HG03442 (cell line): Measurements from ENCODE around the gene TRAF5.
"Not testable (repeated sequence)": the region's sequence is repeated elsewhere in the genome, so short reads cannot be mapped to it uniquely, and the experiment has no call there.

Experiments
- ATAC-seq: cut with Tn5 transposase; IDR thresholded peaks from one replicate; pipeline ENCODE4 v1.9.1; 2021; ENCODE audit warnings: mild to moderate bottlenecking, moderate library complexity; ENCODE audit not compliant: unreplicated experiment

Gene TRAF5, protein sequence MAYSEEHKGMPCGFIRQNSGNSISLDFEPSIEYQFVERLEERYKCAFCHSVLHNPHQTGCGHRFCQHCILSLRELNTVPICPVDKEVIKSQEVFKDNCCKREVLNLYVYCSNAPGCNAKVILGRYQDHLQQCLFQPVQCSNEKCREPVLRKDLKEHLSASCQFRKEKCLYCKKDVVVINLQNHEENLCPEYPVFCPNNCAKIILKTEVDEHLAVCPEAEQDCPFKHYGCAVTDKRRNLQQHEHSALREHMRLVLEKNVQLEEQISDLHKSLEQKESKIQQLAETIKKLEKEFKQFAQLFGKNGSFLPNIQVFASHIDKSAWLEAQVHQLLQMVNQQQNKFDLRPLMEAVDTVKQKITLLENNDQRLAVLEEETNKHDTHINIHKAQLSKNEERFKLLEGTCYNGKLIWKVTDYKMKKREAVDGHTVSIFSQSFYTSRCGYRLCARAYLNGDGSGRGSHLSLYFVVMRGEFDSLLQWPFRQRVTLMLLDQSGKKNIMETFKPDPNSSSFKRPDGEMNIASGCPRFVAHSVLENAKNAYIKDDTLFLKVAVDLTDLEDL

DNA sequence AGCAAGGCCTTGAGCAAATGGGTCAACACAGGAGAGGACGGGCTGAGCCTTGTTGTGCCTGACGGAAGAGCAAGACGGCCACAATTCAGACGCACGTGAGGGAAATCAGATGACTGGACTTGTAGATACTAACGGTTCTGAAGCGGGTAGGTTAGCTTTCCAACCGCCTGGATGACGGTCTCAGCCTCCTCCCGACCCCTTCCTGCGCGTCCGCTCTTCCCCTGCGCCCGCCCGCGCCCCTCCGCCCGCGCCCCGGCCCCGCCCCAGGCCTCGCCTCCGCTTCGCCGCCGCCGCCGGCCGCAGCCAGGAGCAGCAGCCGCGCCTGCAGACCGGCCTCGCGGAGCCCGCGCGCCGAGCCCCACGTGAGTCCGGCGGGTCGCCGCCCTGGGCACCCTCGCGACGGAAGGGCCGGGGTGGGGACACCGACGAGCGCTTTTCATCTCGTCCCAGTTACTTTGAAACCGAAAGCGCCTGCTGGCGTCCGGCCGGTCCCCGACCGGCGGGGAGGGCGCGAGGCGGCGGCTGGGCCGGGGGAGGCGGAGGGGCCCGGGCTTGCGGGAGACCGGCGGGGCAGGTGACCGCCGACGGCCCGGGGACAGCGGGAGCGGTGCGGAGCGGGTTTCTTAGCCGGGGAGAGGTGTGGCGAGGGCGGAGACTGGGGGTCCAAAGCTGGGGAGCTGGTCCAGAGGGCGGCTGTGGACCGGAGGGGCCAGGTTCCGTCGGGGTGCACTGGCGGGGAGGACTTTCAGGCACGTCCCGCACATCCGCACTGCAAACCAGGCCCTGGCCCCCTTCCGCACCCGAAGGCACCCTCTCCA lies at the start of gene TRAF5:
TRAF5 (plus strand) TSS at position 306 of the 818 bp plus-strand sequence. CDS start 26,407 bp downstream, outside the sequence.
- peak; percentile 22 for ATAC-seq

DNA sequence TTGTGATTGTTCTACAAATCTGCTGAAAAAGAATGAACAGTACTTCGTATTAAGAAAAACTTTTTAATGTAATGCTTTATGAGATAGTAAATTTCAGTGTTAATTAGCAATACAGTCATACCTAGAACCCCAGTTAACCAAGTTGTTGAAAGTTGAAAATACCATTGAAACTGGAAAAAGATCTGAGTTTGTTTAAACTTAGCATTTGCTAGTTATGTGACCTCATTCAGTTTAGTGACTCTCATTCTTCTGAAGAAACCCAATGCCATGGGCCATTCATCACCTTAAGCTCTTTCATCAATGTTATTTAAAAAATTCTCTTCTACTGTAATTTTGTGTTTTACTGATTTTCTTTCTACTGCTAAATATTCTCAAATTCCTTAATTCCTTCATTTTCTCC lies 47.3 kb upstream of the TRAF5 start:
- no peak for ATAC-seq

DNA sequence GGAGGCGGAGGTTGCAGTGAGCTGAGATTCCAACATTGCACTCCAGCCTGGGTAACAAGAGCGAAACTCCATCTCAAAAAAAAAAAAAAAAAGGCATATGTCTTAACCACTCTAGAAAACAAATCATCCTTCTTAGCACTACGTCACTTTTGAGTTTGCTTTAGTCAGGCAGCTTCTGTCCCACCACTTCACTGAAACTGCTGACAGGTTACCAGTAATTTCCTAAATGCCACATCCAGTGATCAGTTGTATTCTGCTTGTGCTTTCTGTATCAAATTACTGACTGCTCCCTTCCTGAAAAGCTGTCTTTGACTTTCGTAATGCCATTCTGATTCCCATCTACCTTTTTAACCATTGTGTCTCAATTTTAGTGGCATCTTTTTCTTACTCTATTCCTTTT lies 45.7 kb upstream of the TRAF5 start:
- no peak for ATAC-seq

DNA sequence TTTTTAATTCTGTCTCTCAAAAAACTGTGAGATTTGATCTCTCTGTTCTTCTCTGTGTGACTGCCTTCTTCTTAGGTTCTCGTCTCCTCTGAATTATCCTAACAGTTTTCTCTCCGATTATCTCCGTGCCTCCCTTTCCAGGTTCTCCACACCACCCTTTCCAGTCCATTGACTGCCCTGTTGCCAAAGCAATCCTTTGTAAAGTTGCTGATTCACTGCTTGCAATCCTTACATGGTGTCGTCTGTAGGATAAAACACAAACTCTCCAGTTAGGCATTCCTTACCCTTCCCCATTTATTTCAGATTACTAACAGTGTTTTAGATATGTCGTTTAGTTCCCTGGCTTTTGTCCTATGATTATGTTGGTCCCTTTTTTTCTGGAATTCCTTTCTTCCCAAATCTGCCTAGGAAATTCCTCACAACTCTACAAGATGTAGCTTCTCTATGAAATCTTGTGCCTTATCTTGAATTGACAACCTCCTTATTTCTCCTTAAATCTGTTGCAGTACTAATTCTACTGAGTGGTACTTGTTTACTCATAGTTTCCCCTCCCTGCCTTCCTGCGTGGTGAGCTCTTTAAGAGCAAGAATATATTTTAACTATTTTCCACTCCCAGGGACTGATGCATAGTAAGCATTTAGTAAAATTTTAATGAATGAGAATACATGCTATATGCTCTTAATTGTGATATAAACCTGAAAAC lies 45.2 kb upstream of the TRAF5 start:
- no peak for ATAC-seq

DNA sequence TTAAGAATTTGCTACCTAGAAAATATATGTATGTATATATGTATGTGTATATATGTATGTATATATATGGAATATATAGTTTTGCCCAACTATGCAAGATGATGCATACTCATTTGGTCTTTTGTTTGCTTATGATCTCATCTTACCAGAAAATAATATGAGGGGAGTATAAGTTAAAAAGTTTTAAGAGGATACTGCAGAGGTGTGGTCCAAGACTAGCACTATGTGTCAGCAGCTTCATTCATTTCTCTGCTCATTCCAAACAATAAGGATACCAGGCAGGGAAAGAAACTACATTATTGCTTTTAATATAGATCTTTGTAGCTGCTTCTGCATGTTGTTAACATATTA lies 44.6 kb upstream of the TRAF5 start:
- no peak for ATAC-seq

DNA sequence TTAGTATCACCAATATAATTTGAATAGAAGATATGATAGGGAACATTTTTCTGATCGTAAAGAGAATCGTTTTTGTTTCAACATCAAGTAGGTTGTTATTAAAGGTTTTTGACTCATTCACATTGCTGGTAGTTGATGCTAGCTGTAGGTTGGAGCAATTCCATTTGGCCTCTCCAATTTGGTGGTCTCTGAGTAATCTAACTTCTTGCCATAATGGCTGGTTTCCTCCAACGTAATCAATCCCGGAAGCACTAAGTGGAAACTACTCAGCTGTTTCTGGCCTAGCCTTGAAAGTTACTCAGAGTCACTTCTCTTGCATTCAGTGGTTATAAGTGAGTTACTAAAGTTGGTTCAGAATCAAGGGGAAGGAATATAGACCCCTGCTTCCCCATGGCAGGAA lies 41.4 kb upstream of the TRAF5 start:
- no peak for ATAC-seq

DNA sequence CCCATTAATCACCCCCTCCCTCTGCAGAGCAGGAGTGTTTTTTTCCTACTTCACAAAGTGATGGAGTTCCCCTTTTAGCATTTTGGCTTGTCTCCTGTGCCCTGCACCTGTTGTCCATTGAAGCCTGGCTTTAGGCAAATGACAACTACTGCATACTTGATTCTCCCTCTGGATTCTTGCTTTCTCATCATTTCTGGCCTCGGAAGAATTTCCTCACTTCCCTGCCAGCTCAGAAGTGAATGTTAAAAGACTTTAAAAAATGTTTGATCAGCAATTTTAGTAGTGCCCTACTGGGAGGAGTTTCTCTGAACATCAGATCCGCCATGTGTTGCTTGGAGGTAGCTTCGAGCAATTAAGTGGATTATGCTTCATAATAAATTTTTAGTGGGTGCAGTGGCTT lies 39.4 kb upstream of the TRAF5 start:
- no peak for ATAC-seq

DNA sequence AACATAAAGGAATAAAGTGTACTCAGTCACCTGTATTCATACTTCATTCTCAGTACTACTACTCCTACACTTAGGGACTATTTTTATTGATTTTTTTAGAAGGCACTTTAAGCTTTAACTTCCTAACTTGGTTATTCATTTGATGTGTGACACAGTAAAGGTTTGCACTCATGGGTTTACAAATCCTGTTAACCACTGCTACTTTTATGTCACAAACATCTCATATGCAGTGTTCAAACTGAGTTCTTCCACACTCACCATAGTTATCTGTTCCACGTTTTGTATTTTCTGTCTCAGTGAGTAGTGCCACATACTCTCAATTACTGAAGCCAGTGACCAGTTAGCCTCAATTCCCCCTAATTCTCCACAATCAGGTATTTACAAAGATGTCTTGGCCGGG lies 34.2 kb upstream of the TRAF5 start:
- no peak for ATAC-seq

DNA sequence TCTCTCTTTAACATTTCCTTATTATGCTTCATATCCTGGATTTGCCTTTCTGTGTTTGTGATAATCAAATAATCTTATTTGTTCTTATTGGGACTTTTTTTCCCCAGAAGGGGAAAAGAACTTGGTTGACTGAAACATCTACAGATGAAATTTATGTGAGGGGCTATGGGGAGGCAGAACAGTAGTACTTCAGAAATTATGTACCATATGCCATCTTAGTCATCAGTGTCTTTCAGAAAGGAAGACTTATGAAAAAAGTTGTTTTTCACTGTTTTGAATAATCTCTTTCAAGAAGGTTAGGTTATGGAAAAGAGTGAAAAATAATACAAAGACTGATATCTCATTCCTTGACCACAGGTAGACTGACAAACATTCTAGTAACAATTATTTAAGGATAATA lies 30.2 kb upstream of the TRAF5 start:
- no peak for ATAC-seq

DNA sequence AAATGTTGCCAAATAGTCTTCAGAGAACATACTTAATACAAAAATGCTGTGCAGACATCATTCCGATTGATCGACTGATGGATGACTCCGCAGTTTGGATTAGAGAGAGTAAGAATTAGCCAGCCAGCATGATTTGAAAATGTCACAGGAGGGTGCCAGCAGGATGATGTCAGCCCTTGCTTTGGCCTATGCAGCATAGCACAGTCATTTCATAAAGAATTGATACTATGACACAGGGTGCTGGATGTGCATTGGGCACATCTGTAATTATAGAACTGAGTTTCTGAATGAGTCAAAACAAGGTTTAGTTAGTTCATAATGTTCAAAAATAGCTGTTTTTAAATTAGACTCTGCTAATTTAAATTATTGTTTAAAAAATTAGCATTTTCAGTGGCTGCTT lies 21.6 kb upstream of the TRAF5 start:
- ATAC-seq, result peak; percentile 99

DNA sequence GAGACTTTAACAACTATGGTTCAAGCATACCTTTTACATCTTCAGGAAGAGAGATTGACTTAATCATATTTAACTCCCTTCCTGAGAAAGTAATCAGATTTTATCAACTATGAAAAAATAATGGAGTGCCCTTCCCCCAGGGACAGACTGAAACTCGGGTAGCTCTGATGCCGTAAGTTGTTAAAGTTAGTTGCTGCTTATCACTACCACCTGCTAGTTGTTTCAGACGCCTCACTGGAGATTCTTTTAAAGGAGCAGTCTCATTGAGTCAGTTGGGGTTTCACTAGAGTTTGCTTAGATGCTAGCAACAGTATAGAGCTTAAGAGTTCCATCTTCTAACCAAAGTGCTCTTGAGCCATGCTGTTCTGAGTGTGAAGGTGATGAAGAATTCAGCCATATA lies 17.0 kb upstream of the TRAF5 start:
- ATAC-seq, result no peak

DNA sequence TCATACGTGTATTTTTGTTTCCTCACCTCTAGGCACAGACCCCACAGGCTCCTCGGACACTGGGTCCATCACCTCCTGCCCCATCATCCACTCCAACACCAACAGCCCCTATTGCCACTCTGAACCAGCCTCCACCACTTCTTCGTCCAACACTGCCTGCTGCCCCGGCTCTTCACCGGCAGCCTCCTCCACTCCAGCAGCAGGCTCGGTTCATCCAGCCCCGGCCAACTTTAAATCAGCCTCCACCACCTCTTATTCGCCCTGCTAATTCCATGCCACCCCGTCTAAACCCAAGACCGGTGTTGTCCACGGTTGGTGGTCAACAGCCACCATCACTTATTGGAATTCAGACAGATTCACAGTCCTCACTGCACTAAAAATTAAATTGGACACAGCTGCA lies 13.2 kb upstream of the TRAF5 start:
- no peak for ATAC-seq

DNA sequence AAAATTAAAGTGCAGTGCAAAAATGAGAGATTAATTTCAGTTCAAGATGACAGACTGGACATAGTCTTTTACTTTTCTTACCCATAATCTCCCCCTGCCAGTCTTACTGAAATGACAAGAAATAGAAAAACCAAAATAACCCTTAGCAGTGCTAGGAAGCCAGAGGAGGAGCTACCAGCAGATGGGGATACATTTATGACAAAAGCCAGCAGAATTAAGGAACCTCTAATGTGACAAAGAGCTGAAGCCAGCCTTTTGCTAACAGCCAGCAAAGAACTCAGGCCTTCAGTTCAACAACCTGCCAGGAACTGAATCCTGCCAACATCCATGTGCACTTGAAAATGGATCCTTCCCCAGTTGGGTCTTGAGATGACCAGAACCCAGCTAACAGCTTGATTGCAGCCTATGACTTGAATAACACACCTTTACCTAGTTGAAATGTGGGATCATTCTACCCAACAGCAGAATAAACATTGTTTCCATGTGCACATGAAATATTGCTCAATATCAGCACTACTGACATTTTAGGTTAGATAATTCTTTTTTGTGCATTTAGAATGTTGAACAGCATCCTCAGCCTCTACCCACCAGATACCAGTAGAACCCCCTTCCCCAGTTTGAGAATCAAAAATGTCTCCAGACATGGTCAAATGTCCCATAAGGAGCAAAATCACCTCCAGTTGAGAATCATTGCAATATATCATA lies 7.9 kb upstream of the TRAF5 start:
- ATAC-seq, result no peak

DNA sequence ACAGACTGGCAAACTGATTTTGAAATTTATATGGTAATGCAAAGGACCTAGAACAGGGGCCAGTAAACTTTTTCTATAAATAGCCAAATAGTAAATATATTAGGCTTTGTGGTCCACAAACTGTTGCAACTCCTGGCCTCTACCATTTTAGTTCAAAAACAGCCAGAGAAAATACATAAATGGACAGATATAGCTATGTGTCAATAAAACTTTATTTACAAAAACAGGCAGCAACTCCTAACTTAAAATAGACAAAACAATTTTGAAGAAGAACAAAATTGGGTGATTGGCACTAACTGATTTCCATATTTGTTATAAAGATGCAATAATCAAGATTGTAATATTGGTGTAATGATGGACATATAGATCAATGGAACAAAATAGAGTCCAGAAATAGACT lies 6.7 kb upstream of the TRAF5 start:
- no peak for ATAC-seq

DNA sequence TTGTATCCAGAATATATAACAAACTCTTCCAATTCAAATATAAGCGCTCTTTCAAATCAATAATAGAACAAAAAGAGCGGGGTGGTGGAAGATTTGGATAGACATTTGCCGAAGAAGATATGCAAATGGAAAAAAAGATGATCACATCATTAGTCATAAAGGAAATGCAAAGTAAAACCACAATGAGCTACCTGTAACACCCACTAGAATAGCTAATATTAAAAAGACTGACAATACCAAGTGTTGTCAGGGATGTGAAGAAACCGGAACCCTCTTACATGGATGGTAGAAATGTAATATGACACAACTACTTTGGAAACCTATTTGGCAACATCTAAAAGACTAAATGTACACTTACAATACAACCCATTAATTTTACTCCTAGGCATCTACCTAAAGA lies 5.7 kb upstream of the TRAF5 start:
- ATAC-seq, result no peak

DNA sequence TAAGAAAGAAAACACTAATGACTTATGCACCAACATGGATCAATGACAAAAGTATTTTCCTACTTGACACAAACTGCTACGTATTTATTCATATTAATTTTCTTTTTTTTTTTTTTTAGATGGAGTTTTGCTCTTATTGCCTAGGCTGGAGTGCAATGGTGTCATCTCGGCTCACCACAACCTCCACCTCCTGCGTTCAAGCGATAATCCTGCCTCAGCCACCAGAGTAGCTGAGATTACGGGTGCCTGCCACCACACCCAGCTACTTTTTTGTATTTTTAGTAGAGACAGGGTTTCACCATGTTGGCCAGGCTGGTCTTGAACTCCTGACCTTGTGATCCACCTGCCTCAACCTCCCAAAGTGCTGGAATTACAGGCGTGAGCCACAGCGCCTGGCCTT lies 5.0 kb upstream of the TRAF5 start:
- ATAC-seq, result not testable (repeated sequence)

DNA sequence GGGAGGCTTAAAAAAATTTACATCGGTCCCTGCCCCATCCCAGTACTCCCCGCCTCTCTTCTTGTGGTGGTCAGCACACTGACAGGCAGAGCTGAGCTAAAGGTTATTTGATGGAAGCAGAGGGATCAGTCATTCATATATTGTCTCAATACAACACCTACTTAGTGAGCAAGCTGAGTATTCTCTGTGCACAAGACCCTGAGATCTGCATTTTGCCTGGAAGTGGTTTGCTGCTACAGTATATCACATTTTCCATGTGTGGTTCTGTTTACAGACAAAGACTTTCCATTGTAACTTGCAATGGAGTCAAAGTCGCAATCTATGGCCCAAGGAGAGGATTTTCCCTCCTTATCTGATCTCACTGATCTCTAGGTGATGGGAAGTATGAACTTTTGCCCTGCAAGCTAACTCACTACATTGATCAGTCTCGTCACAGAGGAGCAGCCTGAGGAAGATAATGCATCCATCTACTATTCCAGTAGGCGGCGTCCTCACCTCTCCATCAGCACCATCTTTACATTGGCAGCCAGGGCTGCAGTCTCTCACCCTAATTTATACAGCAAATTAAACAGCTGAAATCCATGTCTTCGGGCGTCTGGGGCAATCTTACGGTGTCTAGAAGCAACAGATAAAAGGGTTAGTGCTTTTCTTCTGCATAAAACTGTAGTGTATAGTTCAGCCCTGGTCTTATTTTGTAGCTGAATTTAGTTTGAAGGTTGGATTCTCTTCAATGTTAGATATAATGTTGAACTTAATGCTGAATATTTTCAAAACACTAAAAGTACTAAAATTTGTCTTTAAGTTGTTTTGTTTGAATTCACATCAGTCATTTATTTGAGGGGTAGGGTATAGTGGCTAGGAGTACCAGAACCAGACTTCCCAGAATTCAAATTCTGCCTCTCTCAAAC lies 3.2 kb upstream of the TRAF5 start:
- peak; percentile 62 for ATAC-seq

DNA sequence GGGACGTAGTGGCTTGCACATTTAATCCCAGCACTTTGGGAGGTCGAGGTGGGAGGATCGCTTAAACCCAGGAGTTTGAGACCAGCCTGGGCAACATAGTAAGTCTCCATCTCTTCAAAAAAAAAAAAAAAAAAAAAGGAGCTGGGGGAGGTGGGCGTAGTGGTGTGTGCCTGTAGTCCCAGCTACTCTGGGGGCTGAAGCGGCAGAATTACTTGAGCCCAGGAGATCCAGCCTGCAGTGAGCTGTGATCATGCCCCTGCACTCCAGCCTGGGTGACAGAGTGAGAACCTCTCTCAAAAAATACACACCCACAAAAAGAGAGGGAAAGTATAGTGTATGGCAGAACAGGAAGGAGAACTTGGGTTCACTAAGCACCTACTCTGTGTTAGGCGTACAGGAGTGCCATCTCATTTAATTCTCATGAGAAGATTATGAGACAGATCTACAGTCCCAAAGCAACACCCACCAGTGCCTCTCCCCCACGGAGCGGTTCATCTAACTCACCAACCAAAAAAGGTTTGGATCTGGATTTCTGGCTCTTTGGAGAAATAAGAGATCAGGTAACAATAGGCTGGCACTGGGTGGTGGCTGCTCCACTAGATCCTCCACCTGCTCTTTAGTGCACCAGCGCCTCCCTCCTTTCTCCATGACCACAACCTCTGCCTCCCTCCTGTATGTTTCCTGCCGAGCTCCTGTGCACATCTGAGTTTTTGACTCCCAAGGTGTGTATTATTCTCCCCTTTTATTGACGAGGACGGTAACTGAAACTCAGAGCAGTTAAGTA lies 1.4 kb upstream of the TRAF5 start:
- ATAC-seq, result no peak

DNA sequence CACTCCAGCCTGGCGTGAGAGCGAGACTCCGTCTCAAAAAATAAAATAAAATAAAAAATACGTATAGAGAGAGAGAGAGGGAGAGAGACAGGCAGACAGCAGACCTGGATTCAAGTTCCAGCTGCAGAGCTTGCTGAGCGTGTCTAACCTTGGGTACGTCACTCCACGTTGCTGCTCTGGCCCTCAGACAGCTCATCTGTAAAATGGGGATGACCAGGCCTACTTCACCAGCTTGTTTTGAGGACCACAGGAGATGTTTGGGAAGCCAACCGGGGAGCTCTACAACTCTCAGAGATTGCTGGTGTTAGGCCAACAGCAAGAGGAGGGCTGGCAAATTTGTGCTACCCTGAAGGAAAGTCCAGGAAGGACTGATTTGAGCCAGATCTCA lies 499 bp upstream of the TRAF5 start:
- no peak for ATAC-seq
